Activated CD8-positive, alpha-beta T cell treated with anti-CD3 and anti-CD28 coated beads, Interleukin-2, amount 10 ng/mL, durations not matched to agents 7 days and 5 days (primary cell): ENCODE results near the gene OR6X1. TPM values are rescaled to one million over a fixed set of nuclear protein-coding genes. Genes with fewer than 3 reads are reported as not detected.

ENCODE experiments used
- ATAC-seq: fragments of 150-1000 bp; cut with Tn5 transposase; one replicate; pipeline ENCODE4 v1.10.0; 2021; ENCODE audit warnings: moderate library complexity
- CTCF ChIA-PET: fragments of 350-600 bp; sonication (Branson Sonifier 250); formaldehyde crosslinking; loops from one replicate; lab custom pipeline; 2021; ENCODE audit warnings: antibody characterized with exemption; lab: Charles Lee
- POLR2A ChIA-PET: fragments of 350-600 bp; sonication (Branson Sonifier 250); formaldehyde crosslinking; loops from one replicate; lab custom pipeline; 2021; ENCODE audit warnings: antibody characterized with exemption; lab: Charles Lee
- DNase-seq: peaks from one replicate; pipeline ENCODE4 v3.0.0-alpha.2; 2020
- H3K27ac Mint-ChIP-seq: one replicate; pipeline ENCODE4 v1.8.0; 2021; ENCODE audit warnings: mild to moderate bottlenecking, mixed read lengths
- H3K27me3 Mint-ChIP-seq: one replicate; pipeline ENCODE4 v1.8.0; 2021; ENCODE audit warnings: low read depth, mixed read lengths
- H3K36me3 Mint-ChIP-seq: one replicate; pipeline ENCODE4 v1.8.0; 2021; ENCODE audit warnings: low read depth, mixed read lengths
- H3K4me1 Mint-ChIP-seq: one replicate; pipeline ENCODE4 v1.8.0; 2021; ENCODE audit warnings: low read depth, mixed read lengths
- H3K4me3 Mint-ChIP-seq: one replicate; pipeline ENCODE4 v1.8.0; 2021; ENCODE audit warnings: mild to moderate bottlenecking, mixed read lengths
- H3K9me3 Mint-ChIP-seq: one replicate; pipeline ENCODE4 v1.8.0; 2022; ENCODE audit warnings: mixed read lengths; ENCODE audit not compliant: insufficient read depth
- total RNA-seq, 2 experiments: library from RNA; stranded (reverse); gene quantifications; one replicate each; pipeline ENCODE4 v1.2.3, GENCODE V29; 2021

OR6X1 gene
- total RNA-seq, 2 experiments from 2014 or later: not detected

GRCh38 chr11:123775289-123775688 is 21.0 kb upstream of the OR6X1 start:
- no peaks in the 10 kb centered on the region for H3K36me3 Mint-ChIP-seq
- no peak overlapping the region for H3K4me3 Mint-ChIP-seq
- no peak for ATAC-seq
- POLR2A ChIA-PET: interaction anchor here (0.6 kb wide), 1 partner anchor 20 kb away, joined by 3 read pairs; no protein-coding TSS in a partner anchor
- CTCF ChIA-PET: no interaction called here
- H3K27me3 Mint-ChIP-seq: peaks cover 4% of the 10 kb centered on the region
- no peaks in the 10 kb centered on the region for H3K4me1 Mint-ChIP-seq
- H3K27ac Mint-ChIP-seq: no peak overlapping the region
- DNase-seq: no peak
- H3K9me3 Mint-ChIP-seq: no peaks in the 10 kb centered on the region

DNA sequence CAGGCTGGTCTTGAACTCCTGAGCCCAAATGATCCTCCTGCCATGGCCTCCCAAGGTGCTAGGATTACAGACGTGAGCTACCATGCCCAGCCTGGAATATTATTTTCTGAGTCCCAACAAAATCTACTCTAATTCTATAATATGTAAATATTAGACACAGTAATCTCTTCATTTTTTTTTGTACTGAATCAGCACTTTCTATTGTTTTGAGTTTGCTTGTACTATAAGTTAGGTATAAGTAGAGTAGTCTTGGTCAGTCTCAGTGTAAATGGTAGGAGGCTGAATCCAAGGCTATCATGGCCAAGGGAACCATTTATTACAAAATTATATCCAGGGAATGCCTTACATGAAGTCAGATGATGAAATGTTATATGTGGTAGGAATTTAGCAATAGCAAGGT is 19.6 kb upstream of the OR6X1 start:
- CTCF ChIA-PET: no interaction called here
- H3K36me3 Mint-ChIP-seq: no peaks in the 10 kb centered on the region
- ATAC-seq (no peak), DNase-seq (no peak)
- no peak overlapping the region for H3K27ac Mint-ChIP-seq
- peaks cover 4% of the 10 kb centered on the region for H3K27me3 Mint-ChIP-seq
- H3K4me3 Mint-ChIP-seq: no peak overlapping the region
- H3K4me1 Mint-ChIP-seq: no peaks in the 10 kb centered on the region
- H3K9me3 Mint-ChIP-seq: no peaks in the 10 kb centered on the region
- POLR2A ChIA-PET: no interaction called here

- POLR2A ChIA-PET: no interaction called here
Observed at GRCh38 chr11:123773026-123773425, 18.7 kb upstream of the OR6X1 start.

GRCh38 chr11:123771664-123772063 is 17.3 kb upstream of the OR6X1 start:
- ChIA-PET POLR2A (no interaction called here), CTCF (no interaction called here)
- Mint-ChIP-seq H3K4me3 (no peak overlapping the region), H3K4me1 (no peaks in the 10 kb centered on the region), H3K27ac (no peak overlapping the region), H3K36me3 (no peaks in the 10 kb centered on the region), H3K27me3 (peaks cover 2% of the 10 kb centered on the region), H3K9me3 (no peaks in the 10 kb centered on the region)
- no peak for DNase-seq
- no peak for ATAC-seq

More at GRCh38 chr11:123773026-123773425, 18.7 kb upstream of the OR6X1 start:
- H3K36me3 Mint-ChIP-seq: no peaks in the 10 kb centered on the region
- DNase-seq (no peak), ATAC-seq (no peak)
- CTCF ChIA-PET: no interaction called here
- no peaks in the 10 kb centered on the region for H3K9me3 Mint-ChIP-seq
- no peak overlapping the region for H3K4me3 Mint-ChIP-seq
- peaks cover 4% of the 10 kb centered on the region for H3K27me3 Mint-ChIP-seq
- H3K4me1 Mint-ChIP-seq: no peaks in the 10 kb centered on the region
- no peak overlapping the region for H3K27ac Mint-ChIP-seq

- CTCF ChIA-PET: no interaction called here
- H3K27ac Mint-ChIP-seq: no peak overlapping the region
- H3K9me3 Mint-ChIP-seq: no peaks in the 10 kb centered on the region
- DNase-seq: no peak
- peaks cover 2% of the 10 kb centered on the region for H3K27me3 Mint-ChIP-seq
- ATAC-seq: no peak
- H3K36me3 Mint-ChIP-seq: no peaks in the 10 kb centered on the region
- POLR2A ChIA-PET: no interaction called here
- no peaks in the 10 kb centered on the region for H3K4me1 Mint-ChIP-seq
- H3K4me3 Mint-ChIP-seq: no peak overlapping the region
Observed at GRCh38 chr11:123770712-123771111, 16.4 kb upstream of the OR6X1 start.

DNA sequence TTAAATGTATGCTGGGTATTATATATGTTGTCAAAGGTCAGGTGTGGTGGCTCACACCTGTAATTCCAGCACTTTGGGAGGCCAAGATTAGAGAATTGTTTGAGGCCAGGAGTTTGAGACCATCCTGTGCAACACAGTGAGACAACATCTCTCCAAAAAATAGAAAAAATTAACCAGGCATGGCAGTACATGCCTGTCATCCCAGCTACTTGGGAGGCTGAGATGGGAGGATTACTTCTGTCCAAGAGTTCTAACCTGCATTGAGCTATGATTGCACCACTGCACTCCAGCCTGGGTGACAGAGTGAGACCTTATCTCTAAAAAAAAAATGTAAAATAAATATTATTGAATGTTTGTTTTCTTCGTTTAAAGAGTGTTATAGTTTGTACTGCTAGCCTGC is 11.3 kb upstream of the OR6X1 start:
- no peaks in the 10 kb centered on the region for H3K4me1 Mint-ChIP-seq
- peaks cover 17% of the 10 kb centered on the region for H3K9me3 Mint-ChIP-seq
- DNase-seq (no peak), ATAC-seq (no peak)
- H3K4me3 Mint-ChIP-seq: no peak overlapping the region
- POLR2A ChIA-PET: no interaction called here
- H3K36me3 Mint-ChIP-seq: no peaks in the 10 kb centered on the region
- peaks cover 6% of the 10 kb centered on the region for H3K27me3 Mint-ChIP-seq
- no peak overlapping the region for H3K27ac Mint-ChIP-seq
- CTCF ChIA-PET: no interaction called here

DNA sequence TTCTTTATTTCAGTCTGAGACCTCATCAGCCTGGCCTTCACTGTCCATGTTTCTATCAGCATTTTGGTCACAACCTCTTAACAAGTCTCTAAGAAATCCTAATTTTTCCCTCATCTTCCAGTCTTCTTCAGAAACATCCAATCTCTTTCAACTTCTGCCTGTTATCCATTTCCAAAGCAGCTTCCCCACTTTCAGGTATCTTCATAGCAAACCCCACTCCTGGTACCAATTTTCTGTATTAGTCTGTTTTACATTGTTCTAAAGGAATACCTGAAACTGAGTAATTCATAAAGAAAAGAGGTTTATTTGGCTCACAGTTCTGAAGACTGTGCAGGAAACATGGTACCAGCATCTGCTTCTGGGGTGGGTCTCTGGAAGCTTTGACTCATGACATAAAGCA is 8.1 kb upstream of the OR6X1 start:
- POLR2A ChIA-PET: no interaction called here
- H3K4me3 Mint-ChIP-seq: no peak overlapping the region
- DNase-seq (no peak), ATAC-seq (no peak)
- H3K9me3 Mint-ChIP-seq: peaks cover 17% of the 10 kb centered on the region
- H3K4me1 Mint-ChIP-seq: no peaks in the 10 kb centered on the region
- H3K27me3 Mint-ChIP-seq: peaks cover 6% of the 10 kb centered on the region
- CTCF ChIA-PET: no interaction called here
- H3K27ac Mint-ChIP-seq: no peak overlapping the region
- H3K36me3 Mint-ChIP-seq: no peaks in the 10 kb centered on the region

- ATAC-seq: no peak
- DNase-seq: no peak
- ChIA-PET CTCF (no interaction called here), POLR2A (no interaction called here)
- no peaks in the 10 kb centered on the region for H3K36me3 Mint-ChIP-seq
- peaks cover 17% of the 10 kb centered on the region for H3K9me3 Mint-ChIP-seq
- H3K27me3 Mint-ChIP-seq: peaks cover 6% of the 10 kb centered on the region
- no peaks in the 10 kb centered on the region for H3K4me1 Mint-ChIP-seq
- H3K4me3 Mint-ChIP-seq: no peak overlapping the region
- no peak overlapping the region for H3K27ac Mint-ChIP-seq
Observed at GRCh38 chr11:123760894-123761293, 6.6 kb upstream of the OR6X1 start.

- Mint-ChIP-seq H3K4me1 (peaks cover 28% of the 10 kb centered on the region), H3K27me3 (peaks cover 2% of the 10 kb centered on the region), H3K27ac (no peak overlapping the region), H3K36me3 (no peaks in the 10 kb centered on the region), H3K4me3 (no peak overlapping the region), H3K9me3 (peaks cover 11% of the 10 kb centered on the region)
- ATAC-seq (no peak), DNase-seq (no peak)
- POLR2A ChIA-PET: no interaction called here
- CTCF ChIA-PET: no interaction called here
Observed at GRCh38 chr11:123757976-123758375, 3.7 kb upstream of the OR6X1 start.

DNA sequence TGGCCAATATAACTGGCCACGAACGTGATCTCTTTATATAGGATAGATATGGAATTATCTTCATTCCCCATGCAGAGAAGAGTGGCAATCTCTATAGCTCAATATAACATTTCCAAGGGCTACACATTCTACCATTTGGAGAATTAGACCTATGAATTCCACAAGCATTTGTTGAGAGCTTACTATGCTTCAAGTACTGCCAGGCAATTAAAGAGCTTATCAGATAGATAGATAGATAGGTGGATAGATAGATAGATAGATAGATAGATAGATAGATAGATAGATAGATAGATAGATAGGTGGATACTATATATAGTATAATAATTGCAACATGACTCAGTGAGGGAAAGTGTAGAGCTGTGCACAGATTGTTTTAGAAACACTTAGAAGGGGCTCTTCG is 1.5 kb upstream of the OR6X1 start:
- Mint-ChIP-seq H3K4me3 (no peak overlapping the region), H3K9me3 (no peaks in the 10 kb centered on the region), H3K36me3 (no peaks in the 10 kb centered on the region), H3K27me3 (peaks cover 4% of the 10 kb centered on the region), H3K27ac (no peak overlapping the region), H3K4me1 (peaks cover 30% of the 10 kb centered on the region)
- ATAC-seq (no peak), DNase-seq (no peak)
- CTCF ChIA-PET: no interaction called here
- POLR2A ChIA-PET: interaction anchor here (0.6 kb wide), 1 partner anchor 10 kb away, joined by 4 read pairs; no protein-coding TSS in a partner anchor

DNA sequence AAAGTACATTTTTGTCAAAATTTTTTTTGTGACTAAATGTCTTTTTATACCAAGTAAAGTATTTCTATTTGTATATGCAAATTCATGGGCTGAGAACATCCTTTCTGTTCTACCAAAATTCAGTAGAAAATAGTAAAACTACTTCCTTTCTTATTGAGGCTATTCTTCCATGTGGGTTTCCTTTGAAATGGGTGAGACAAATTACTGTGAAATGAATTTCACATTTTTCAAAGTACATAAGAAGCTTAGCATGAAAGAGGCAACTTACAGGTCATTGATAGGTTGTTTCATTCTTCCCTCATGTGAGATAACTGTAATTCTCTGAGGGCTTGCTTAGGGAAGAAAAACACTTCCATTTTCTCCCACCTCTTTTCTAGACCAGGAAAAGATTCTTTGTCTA is 1.0 kb upstream of the OR6X1 start:
- POLR2A ChIA-PET: no interaction called here
- H3K4me1 Mint-ChIP-seq: peaks cover 30% of the 10 kb centered on the region
- CTCF ChIA-PET: no interaction called here
- no peaks in the 10 kb centered on the region for H3K36me3 Mint-ChIP-seq
- H3K27ac Mint-ChIP-seq: no peak overlapping the region
- no peaks in the 10 kb centered on the region for H3K9me3 Mint-ChIP-seq
- DNase-seq (no peak), ATAC-seq (no peak)
- H3K27me3 Mint-ChIP-seq: peaks cover 5% of the 10 kb centered on the region
- no peak overlapping the region for H3K4me3 Mint-ChIP-seq

- DNase-seq (no peak), ATAC-seq (no peak)
- Mint-ChIP-seq H3K9me3 (no peaks in the 10 kb centered on the region), H3K27me3 (peaks cover 8% of the 10 kb centered on the region), H3K4me1 (peaks cover 30% of the 10 kb centered on the region), H3K4me3 (no peak overlapping the region), H3K27ac (no peak overlapping the region), H3K36me3 (no peaks in the 10 kb centered on the region)
- POLR2A ChIA-PET: no interaction called here
- CTCF ChIA-PET: no interaction called here
Observed at GRCh38 chr11:123753110-123753509, 1.2 kb downstream of the OR6X1 start.

DNA sequence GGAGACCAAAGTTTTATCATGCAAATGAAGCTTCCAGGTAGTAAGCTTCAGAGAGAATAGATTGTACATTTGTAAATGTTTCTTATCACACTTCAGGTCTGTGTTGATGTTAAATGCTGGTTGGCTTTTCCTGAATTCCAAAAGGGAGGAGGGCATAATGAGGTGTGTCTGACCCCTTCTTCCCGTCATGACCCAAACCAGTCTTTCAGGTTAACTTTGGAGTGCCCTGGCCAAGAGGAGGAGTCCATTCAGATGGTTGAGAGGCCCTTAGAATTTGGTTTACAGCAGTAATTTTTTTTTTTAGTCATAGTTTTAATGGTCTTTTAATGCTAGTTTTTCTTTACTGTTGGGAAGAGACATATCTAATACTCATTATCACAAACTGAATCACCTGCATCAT is 2.5 kb downstream of the OR6X1 start:
- H3K4me1 Mint-ChIP-seq: peaks cover 30% of the 10 kb centered on the region
- no peak overlapping the region for H3K4me3 Mint-ChIP-seq
- ATAC-seq (no peak), DNase-seq (no peak)
- H3K9me3 Mint-ChIP-seq: no peaks in the 10 kb centered on the region
- ChIA-PET CTCF (no interaction called here), POLR2A (no interaction called here)
- no peaks in the 10 kb centered on the region for H3K36me3 Mint-ChIP-seq
- H3K27ac Mint-ChIP-seq: no peak overlapping the region
- peaks cover 11% of the 10 kb centered on the region for H3K27me3 Mint-ChIP-seq
